GM10847 (cell line): Measurements from ENCODE around the gene ZDHHC18.

Experiments used
- POLR2A ChIP-seq: IDR thresholded peaks from 2 replicates; pipeline ENCODE4 v1.6.1; 2011; ENCODE audit not compliant: insufficient read length; ENCODE audit errors: extremely low read depth

The ZDHHC18 gene

DNA sequence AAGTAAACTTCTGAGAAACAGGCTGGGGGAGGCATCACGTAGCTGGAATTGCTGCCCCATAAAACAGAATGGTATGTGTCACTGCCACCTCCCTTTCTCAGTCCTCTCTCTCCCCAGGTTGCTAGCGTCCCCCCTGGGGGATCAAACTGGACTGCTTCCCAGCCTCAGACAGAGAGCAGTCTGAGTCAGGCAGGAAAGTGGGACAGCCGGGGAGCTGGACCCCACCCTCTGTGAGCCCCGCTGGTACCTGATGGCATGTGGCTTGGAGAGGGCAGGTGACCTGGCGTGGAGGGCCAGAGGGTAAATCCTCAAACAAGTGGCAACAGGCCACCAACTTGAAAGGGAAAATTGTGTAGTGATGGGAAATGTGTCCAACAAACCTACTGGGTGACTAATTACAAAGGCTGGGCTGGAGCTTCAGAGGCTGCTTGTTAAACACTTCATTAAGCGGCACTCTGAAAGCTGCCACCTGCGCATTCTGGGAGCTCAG, 35.4 kb downstream of the ZDHHC18 start:
- TF ChIP-seq POLR2A = no peak

DNA sequence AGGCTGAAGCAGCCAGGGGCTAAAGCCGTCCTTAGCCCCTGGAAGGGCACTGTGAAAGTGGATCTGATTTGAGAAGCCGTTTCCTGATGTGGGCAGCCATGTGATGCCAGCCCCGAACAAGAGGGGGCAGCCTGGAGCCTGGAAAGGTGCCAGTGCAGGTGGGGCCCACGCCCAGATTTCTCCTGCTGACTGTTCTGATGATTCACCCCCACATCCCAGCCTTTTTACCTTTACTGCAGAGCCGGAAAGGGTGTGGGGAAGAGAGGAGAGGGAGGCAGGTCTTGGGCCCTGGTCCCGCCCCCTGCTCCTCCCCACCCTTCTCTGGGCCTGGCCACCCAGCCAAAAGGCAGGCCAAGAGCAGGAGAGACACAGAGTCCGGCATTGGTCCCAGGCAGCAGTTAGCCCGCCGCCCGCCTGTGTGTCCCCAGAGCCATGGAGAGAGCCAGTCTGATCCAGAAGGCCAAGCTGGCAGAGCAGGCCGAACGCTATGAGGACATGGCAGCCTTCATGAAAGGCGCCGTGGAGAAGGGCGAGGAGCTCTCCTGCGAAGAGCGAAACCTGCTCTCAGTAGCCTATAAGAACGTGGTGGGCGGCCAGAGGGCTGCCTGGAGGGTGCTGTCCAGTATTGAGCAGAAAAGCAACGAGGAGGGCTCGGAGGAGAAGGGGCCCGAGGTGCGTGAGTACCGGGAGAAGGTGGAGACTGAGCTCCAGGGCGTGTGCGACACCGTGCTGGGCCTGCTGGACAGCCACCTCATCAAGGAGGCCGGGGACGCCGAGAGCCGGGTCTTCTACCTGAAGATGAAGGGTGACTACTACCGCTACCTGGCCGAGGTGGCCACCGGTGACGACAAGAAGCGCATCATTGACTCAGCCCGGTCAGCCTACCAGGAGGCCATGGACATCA, 36.5 kb downstream of the ZDHHC18 start, which contains the start of gene SFN:
SFN (plus strand) TSS at position 369 of the 904 bp plus-strand sequence; CDS start at position 433, 64 bp downstream.
- no peak for TF ChIP-seq POLR2A

DNA sequence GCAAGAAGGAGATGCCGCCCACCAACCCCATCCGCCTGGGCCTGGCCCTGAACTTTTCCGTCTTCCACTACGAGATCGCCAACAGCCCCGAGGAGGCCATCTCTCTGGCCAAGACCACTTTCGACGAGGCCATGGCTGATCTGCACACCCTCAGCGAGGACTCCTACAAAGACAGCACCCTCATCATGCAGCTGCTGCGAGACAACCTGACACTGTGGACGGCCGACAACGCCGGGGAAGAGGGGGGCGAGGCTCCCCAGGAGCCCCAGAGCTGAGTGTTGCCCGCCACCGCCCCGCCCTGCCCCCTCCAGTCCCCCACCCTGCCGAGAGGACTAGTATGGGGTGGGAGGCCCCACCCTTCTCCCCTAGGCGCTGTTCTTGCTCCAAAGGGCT, 37.2 kb downstream of the ZDHHC18 start:
- TF ChIP-seq POLR2A = no peak

DNA sequence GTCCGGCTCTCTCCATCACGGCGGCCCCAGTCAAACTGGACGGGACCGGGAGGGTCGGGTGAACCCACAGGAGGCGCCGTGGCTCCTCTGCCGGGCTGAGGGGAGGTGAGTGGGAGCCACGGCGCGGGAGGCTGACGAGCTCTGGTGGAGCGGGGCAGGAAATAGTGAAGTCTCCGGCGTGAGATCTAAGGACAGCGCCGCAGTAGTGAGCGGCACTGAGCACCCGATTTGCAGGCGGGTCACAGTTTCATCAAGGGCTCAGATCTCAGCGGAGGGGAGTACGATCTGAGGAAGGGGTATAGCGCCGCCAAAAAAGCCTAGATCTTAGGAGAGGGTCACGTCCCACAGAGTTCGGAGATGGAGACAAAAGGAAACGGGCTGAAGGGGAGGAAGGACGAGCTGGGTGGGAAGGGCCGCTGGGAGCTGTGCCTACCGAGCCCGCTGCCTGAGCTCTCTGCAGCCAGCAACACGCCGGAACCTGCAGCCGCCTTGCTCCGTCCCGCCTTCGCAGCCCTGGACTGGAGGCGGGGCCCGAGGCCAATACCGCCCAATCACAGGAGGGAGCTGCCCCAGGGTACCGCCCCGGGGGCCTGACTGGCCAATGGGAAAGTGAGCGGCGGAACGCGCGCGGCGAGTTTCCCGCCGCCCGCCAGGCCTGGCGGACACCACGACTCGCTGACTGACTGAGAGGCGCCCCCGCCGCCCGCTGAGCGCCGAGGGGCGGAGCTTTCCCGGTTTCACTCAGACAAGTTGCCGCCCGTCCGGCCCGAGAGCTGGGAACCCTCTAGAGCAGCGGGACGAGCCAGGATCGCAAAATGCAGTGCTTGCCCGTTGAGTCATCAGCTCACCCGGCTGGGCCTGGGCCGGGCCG, 38.4 kb downstream of the ZDHHC18 start:
- TF ChIP-seq POLR2A = peak; percentile 97

DNA sequence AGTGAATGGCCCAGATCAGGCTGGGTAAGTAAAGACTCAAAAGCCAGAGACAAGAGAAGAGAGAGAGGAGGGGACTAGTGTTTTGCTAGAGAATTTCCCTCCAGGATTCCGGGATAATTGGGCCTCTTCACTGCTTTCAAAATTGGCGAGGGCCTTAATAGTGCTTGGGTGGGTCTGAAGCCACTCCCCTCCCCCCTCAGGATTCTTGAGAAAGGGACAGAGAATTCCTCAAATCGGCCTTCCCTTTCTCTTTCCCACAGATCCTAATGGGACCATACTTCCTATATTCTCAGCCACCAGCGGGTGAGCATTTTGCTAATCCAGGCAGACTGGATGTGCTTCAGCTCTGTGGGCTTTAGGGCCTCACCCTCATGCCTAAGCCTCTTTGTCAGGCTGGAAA, 48.4 kb downstream of the ZDHHC18 start:
- TF ChIP-seq POLR2A = no peak

DNA sequence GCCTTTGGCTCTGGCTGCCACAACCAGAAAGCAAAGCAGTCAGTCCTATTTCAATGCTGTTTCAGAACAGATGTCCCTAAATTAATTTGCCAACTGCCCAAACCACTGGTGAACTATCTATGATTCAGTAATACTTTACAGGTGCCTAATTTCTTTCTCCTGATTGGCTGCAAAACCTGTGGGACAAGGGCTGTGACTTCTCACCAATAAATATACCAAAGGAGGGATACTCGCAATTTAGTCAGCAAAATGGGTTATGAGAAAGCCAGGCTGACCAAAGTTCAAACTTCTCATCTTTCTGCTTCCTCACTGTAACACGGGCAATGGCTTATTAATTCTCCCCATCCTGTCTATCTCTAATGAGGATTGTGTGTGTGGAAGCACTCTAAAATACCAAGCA, 50.8 kb downstream of the ZDHHC18 start:
- no peak for TF ChIP-seq POLR2A

DNA sequence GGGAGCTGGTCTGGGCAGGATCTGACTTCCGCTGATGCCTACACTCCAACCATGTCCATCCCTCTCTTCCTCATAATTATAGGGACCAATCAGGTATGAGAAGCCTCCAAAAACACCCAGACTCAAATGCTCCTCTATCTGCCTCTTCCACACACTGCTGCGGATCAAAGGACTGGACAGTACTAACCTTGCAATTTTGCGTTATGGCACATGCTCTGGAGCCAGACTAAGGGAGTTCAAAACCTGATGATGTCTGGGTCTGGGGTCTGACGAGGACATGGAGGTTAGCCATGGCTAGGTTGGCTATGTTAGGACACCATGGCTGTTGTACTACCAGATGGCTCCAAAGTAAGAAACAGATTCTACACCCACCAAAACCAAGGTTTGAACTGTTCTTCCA, 53.3 kb downstream of the ZDHHC18 start:
- no peak for TF ChIP-seq POLR2A

DNA sequence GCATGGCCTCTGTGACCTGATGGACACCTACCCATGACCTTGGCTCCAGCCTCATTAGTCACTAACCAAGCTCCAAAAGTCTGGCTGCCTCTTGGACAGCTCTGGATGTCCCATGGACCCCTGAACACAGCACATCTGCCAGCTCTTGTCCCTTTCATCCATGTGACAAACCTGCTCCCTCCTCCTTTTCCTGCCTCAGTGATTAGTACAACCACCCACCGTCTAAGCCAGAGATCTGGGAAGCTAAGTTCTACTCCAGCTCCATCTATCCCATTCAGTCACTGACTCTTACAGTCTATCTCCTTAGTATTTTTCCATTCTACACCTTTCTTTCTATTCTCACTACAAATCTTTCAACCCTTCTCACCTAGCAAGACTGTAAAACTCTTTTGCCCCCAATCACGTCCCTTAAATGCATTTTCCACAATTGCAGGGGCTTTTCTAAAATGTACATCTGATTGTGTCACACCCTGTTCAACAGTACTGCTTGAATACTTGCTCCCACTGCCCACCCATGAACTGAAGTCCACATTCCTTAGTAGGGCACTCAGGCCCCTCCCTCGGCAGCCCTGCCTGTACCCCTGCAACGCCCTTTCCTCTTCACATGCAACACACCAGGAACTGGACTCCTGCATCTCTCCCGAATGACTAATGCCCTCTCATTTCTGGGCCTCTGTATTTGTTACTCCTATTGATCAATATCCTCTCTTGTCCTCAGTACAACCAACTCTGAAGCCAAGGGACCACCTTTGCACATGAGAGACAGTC, 56.4 kb downstream of the ZDHHC18 start:
- TF ChIP-seq POLR2A = no peak

DNA sequence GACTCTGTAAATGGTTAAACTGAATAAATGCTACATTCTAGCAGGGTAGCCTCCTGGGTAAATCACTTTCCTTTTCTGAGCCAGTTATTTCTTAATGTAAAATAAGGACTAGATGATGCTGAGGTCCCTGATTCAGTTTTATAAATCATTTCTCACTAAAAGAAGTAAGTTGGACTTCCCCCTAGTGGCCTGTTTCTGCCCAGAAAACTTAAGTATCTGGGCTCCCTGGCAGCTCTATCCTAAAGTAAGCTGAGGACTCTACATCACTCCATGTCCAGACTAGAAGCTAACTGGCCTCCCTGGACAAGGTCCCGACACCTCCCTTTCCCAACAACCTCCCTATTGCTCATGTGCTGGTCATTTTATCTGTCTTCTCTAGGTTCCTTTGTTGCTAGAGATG, 60.6 kb downstream of the ZDHHC18 start:
- TF ChIP-seq POLR2A = no peak

DNA sequence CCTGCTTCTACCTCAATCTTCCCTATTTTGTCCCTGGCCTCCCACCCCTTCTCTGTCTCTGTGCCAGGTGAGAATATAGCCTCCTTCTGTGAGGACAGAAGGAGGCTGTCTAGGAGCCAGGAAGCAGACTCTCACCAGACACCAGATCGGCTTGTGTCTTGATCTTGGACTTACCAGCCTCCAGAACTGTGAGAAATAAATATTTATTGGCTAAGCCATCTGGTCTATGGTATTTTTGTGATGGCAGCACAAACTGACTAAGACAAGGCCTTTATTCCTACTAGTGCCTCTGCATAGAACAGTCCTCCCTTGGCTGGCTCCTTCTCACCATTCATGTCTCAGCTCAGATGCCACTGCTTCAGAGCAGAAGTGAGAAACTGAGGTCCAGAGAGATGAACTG, 61.7 kb downstream of the ZDHHC18 start:
- TF ChIP-seq POLR2A = no peak

DNA sequence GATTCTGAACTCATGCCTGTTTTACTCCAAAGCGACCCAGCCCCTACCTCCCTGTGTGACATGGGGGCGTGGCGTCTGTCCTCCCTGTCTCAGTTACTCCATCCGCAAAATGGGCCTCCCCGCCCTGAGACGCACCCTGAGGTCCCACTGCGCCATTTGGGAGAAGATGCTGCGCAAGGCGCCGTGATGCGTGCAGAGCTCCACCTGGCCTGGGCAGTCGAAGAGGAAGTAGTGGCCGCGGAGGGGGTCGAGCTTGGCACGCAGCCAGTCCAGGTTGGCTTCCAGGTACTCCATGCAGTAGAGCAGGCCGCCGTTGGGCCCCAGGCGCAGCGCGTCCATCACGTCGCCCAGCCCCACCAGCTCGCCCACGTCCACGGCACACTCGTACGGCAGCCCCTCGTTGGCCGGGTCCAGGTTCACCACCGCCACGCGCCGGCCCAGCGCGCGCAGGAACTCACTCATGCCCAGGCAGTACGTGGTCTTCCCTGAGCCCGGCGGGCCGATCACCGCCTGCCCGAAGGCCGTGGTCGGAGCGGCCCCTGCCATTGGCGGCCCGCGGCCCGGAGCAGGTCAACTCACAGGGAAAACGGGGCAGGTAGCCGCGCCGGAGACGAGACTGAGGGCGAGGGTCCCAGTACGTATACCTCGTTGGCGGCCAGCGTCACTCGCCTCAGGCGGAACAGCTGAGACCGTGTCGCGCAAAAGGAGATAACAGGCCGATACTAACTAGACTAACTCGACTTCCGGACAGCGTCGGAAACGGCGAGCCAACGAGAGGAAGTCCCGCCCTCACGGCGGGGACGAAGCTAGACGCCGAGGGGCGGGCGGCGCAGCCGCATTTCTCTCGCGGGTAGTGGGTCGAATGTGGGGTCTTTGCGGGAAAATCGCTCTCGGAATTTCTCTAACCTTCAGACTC, 63.3 kb downstream of the ZDHHC18 start, which contains the start of gene GPN2:
GPN2 (minus strand) TSS at position 733 of the 916 bp plus-strand sequence; CDS start at position 546, 187 bp downstream.
- peak; percentile 90 for TF ChIP-seq POLR2A

DNA sequence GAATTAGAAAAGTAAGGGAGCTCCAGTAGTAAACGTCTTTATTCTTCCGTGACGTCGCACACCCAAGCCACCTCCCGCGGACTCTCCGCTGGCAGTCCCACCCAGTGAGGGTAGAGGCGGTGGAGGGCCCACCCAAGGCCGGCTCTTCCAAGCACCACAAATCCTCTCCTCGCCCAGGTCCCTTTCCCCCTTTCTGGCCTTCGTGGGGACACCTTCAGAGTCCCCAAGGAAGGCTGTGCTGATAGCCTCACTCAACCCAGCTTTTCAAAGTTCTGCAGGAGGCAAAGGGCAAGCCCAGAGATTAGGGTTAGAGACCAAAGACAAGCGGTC, 63.9 kb downstream of the ZDHHC18 start:
- no peak for TF ChIP-seq POLR2A

DNA sequence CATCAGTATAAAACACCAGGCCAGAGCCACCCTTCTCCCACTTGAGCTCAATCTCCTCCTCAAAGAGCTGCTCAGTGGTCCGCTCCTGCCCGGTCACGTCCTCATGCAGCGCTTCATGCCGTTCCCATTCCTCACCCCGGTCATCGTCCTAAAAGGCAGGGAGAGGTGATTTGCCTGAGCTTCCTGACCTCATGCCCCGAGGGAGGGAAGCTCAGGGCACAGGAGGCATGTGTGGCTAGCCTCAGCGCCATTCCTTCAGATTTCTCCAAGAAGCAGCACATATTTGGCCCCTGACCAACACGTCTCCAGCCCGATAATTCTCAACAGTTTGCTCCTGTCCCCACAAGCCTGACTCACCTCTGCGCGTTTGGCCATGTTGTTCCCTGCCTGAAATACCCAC, 67.8 kb downstream of the ZDHHC18 start:
- TF ChIP-seq POLR2A = no peak

DNA sequence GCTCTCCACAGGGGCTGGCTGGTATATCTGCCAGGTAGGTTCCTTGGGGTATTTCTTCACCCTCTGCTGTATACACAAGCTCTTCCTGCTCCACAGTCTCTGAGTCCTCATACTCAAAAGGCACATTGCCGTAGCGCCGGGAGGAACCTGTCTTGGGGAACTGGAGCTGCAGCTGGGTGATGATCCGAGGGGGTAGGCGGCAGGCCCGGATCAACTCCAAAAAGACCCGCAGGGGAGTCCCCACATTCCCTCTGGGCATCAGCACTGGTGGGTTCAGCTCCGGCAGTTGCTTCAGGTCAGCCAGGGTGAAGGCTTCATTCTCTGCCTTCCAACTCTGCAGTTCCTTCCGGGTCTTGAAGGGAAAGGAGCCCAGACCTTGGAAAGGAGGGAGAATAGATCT, 70.9 kb downstream of the ZDHHC18 start:
- TF ChIP-seq POLR2A = no peak
